Limb (tissue), 2 donors: ENCODE data around the gene ADCY9.
A peak's percentile ranks its signal among the peaks of the same experiment; 100 is the strongest.

Source experiments
- DNase-seq, 2 donors: peaks; one replicate each; pipeline ENCODE4 v3.0.0-alpha.2; 2016; ENCODE audit errors: extremely low spot score in 2 of 2

The ADCY9 gene

GRCh38 chr16:4123616-4124300, 7.5 kb upstream of the ADCY9 start:
- no peak for DNase-seq

DNA sequence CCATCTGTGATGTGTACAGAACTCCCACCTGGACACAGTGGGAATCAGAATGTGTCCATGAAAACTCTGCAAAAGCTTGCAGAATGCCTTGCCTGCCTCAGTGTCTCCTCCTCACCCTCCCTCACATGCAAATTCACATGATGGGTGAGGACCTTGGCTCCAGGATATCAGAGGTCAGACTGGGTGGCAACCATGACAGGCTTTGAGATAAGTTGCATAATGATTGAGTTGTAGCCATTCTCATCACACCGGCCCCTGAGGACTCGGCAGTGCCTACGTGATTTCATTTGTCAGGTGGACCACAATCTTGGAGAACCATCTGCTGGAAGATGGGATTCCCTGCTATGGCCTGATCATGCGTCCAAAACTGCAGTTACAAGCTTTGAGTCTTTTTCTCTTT, 3.9 kb upstream of the ADCY9 start:
- no peak for DNase-seq

GRCh38 chr16:4117250-4117578, 972 bp upstream of the ADCY9 start:
- DNase-seq: no peak

DNA sequence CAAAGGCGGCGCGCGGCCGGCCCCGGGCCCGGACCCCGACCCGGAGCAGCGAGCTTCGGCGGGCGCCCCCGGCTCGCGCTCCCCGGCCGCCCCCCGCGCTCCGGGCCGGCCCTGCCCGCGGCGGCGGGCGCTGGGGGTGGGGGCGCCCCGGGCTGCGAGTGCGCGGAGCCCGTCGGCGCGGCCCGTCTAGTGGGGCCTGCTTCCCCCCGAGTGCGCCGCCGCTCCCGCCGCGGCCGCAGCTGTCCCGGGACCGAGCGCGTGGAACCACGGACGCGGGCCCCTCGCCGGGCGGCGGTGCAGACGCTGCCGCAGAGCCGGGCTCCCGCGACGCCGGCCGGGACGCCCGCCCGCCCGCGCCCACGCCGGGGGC, 308 bp downstream of the ADCY9 start:
- DNase-seq: no peak

GRCh38 chr16:4115209-4115948, 863 bp downstream of the ADCY9 start:
- peak in 1 of 2 donors; percentile 73 for DNase-seq

DNA sequence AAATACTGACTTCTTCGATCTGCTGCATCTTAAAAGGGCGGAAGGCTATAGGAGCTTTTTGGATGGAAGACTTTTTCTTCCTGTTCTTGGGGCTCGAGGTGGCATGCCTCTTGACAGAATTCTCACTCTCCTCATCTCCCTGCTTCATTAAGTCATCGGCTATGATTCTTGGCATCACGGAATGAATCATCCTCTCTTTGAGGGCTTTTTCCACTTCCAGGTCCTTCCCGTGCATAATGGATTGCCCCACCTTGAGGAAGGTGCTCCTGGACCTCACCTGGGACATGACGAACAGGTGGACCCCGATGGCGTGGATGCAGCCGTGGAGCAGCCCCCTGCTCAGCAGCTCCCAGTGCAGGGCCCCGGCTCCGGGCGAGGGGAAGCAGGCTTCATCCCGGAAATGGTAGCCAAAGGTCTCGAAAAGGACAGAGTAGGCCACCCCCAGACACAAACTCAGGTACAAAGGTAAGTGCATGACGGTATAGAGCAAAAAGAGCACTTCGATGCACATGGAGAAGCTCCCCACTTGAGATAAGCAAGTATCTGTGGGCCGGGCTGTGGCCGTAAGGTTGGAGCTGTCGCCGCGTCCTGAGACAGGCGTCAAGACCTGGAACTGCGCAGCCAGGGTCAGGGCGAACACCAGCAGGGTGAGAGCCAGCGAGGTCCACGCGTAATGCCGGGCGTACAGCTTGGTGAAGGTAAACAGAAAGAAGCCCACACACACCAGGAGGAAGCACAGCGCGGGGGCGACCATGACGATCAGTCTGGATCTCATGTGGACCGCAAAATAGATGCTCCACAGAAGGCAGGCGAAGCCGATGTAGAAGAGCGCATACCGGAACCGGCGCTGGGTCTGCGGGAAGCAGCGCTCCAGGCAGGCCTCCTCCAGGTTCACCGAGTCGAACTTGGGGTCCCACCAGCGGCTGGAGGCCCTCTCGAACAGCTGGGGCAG, 1.7 kb downstream of the ADCY9 start:
- no peak for DNase-seq

DNA sequence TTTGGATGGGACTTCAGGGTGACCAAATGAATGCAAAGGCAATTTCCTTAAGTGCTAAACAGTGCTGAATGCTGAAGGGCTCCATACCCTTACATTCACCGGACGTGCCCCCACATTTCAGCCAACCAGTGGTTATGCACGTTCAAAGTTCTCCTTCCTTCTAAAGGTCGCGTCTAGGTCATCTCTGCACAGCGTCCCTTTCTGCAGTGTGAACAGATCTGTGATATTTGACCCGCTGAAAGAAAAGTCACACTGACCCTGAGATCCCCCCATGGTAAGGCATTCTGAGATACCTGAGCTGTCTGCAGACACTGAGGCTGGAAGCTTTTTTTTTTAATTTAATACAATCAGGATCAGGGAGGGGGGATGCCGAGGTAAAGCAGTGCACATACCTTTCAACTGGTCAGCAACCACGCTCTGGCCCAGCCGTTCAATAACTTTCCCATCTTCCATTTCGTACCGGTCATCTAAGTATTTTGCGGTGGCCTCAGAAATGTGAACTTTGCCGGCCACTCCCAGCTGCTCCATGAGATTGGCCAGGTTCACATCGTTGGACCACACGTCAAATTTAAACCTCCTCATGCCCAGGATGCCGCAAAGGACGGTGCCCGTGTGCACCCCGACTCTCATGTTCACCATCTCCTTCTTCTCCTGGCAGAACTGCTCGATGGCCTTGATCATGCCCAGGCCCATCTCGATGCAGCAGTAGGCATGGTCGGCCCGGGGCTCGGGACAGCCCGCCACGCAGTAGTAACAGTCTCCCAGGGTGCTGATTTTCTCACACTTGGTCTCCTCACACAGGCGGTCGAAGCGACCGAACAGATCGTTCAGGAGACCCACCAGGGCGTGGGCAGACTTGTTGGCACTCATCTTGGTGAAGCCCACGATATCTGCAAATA, 2.6 kb downstream of the ADCY9 start:
- DNase-seq: no peak

DNA sequence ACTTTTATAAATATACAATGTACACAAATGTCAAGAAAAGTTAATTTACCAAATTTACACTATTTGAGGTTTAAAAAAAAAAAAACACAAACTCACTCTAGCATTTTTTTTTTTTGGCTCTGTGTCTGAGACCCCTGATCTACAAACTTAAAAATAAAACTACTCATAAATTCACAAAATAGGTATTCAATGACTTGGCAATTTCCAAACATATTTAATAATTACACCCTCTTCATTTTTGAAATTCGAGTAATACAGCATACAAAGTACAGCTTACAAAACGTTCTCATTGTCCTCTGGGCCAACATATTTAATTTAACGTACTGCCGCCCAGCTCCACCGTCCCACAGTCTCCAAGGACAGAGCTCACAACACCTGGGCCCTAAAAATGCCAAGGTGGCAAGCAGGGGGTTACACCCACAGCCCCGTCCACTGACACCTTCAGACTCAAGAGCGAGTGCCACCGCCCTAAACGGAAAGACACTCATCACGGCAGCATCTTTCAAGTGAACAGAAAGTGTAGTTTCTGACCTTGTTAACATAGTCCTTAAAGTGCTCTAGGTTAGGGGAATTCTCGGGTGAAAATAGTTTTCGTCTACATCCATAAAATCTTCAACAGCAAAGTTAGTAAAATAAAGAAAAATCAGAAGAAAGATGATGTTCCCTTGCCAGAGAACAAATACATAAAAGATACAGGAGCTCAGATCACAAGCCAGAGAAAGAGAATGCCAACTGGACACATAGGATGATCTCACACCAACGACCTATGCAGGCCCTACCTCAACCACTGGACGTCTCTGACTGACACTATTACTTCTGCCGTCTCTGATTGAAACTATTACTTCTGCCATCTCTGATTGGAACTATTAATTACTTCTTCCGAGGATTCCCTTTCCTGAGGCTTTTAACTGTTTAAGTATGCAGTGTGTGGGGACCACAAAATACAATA, 4.2 kb downstream of the ADCY9 start:
- DNase-seq: no peak

DNA sequence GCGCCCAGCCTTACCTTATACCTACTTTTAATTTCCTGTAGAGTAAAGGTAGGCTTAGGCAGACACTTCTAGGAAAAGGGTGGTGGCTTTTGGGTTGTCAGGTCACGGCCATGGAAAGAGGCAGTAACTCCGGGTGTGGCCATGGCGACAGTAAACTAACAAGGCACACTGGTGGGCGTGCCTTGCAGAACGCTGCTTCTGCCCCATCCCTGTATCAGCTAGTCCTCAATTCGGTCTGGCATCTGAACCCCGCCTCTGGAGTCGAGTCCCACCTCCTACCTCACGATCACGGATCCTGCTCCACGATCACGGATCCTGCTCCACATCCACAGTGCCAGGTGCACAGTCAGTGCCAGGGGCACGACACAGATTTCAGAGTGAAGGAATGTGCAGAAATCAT, 5.6 kb downstream of the ADCY9 start:
- DNase-seq: no peak

- no peak for DNase-seq
Observed at GRCh38 chr16:4110065-4110464, 6.2 kb downstream of the ADCY9 start.

DNA sequence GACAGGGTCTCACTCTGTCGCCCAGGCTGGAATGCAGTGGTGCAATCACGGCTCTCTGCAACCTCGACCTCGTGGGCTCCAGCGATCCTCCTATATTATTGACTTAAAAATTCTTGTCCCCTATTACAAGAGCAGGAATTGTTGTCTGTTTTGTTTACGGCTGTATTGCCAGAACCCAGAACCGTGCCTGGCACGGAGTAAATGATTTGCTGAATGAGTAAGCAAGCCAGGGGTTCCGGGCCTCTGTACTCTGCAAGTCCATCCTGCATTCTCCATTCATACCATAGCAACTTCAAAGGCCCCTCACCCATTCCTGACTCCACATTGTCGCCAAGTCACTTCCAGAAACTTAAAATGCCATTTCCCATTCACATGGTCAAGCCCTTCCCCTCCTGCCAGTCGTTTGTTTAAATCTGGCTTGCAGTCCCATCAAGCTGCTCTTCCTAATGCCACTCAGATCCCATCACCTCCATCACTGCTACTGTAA, 6.9 kb downstream of the ADCY9 start:
- DNase-seq: no peak

DNA sequence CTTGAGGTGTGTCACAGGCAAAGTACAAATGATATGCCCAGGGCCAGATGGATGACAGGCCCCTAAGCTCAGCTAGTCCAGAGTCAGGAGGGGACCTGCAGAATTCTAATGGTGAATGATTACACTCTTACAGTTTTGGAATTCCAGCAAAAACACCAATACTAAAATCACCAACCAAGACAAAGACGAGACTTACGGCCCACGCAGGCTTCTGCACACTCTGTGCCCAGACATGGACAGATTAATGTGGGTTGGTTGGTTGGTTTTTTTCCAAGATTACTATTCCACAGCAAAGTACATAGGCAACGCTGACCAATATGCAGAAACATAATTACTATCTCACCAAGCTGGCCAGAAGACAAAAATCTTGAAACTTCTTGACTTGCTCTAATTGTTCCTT, 9.7 kb downstream of the ADCY9 start:
- DNase-seq: no peak

GRCh38 chr16:4105848-4106247, 10.4 kb downstream of the ADCY9 start:
- no peak for DNase-seq

DNA sequence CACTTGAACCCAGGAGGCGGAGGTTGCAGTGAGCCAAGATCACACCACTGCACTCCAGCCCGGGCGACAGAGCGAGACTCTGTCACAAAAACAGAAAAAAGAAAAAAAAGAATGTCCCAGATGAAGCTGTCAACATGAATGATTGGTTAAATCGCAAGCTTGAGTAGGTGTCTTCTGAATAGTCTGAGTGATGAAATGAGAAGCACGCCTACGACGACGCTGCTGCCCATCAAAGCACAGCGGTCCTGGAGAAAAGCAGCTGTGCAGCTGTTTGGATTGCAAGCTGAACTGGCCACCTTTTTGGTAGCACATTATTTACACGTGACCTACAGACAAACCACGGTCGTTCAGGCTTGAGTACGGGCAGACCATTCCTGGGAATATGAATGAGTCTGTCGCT, 12.5 kb downstream of the ADCY9 start:
- DNase-seq: no peak

- no peak for DNase-seq
Observed at GRCh38 chr16:4101421-4102219, 14.6 kb downstream of the ADCY9 start.

DNA sequence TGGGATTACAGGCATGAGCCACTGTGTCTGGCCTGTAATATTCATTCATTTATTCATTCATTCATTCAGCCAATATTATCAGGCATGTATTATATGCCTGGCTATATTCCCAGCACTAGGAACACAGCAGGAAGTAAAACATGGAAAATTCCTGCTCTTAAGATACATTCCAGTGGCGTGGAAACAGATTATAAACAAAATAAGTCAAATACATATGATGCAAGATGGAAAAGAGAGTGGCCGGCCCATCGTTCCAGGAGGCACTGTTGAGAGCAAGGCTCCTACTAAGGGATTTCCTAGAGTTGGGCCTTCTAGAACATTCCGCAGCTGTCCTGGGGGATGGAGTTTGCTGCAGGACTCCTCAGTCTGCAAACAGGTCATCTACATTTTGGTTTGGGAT, 17.7 kb downstream of the ADCY9 start:
- no peak for DNase-seq

DNA sequence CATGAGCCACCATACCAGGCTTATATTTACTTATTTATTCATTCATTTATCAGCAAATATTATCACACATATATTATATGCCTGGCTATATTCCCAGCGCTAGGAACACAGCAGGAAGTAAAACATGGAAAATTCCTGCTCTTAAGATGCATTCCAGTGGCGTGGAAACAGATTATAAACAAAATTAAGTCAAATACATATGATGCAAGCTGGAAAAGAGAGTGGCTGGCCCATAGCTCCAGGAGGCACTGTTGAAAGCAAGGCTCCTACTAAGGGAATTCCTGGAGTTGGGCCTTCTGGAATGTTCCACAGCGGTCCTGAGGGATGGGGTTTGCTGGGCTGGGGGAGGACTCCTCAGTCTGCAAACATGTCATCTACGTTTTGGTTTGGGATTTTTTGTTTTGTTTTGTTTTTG, 18.4 kb downstream of the ADCY9 start:
- no peak for DNase-seq

DNA sequence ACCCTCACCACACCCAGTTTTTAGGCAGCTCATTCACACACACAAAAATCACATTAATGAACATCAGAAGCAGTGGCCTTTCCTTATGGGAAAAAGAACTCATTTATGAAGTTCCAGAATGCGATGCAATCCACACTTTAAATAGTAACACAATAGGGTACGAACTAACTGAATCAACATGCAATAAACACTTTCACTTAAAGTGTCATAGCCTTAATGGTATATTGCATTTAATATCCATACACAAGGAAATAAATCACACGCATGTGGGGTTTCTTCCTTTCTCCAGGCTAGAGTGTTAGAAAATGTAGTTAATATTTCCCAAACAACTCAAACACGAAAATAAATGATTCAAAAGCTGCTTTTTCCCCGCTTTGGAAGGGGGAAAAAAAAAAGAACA, 19.7 kb downstream of the ADCY9 start:
- DNase-seq: no peak

DNA sequence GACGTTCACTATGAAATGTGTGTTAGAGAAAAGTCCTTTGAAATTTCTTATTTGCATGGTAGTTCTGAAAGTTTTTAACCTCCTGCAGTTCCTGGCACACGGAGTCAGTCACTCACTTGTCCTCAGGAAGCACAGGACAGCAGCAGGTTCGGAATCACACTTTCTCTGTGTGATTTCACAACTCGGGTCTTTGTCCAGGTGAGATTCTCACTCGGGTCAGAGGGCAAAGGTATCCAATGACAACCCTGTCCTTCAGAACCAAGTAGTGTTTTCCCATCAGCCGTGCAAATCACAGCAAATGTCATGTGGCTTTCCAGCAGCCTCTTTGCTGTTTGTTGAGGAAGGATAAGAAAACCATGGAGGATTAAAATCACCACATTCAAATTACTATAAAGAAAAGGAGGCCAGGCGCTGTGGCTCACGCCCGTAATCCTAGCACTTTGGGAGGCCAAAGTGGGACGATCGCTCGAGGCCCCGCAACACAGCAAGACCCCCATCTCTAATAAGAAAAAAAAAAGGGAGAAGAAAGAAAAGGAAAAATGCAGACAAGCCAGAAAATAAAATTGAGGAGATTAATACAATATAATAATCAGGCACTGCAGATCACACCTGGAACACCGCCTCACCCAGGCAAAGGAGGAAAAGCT, 22.0 kb downstream of the ADCY9 start:
- DNase-seq: no peak
